ENCODE data around the gene MTFR1L.

GRCh38 chr1:25817840-25818501 is 1.8 kb upstream of the MTFR1L start:
- TF ChIP-seq PRDM10 (IDR thresholded peaks at IDR 0.05; ENCODE audit: partially characterized antibody) (no peak), FOXP4 (CRISPR knock-in tag; IDR thresholded peaks at IDR 0.05; ENCODE audit: borderline replicate concordance) (no peak)
